H1 (cell line): ENCODE results near the gene CCT6A. TPM values are rescaled to one million over a fixed set of nuclear protein-coding genes. Genes with fewer than 3 reads are reported as not detected.

Experiments used
- CTCF ChIA-PET: fragments of 300-600 bp; sonication (Branson Sonifier 250); formaldehyde crosslinking; loops from one replicate; lab custom pipeline; 2021; ENCODE audit not compliant: partially characterized antibody; lab: Charles Lee
- POLR2A ChIA-PET: fragments of 300-600 bp; sonication (Branson Sonifier 250); formaldehyde crosslinking; loops from one replicate; lab custom pipeline; 2021; ENCODE audit warnings: inconsistent platforms; ENCODE audit not compliant: partially characterized antibody; lab: Charles Lee
- DNase-seq, 2 experiments: peaks; one replicate each; pipeline versions ENCODE4 v3.0.0 to v3.0.0-alpha.2; 2010 to 2022; ENCODE audit warnings: low spot score in 2 of 2, low read depth in 1 of 2, mixed read lengths in 1 of 2
- FAIRE-seq: peaks from 2 replicates; lab custom pipeline; 2011; peaks lifted over from hg19 to GRCh38; lab: Jason Lieb, UNC
- H2AFZ ChIP-seq: 2 replicates; pipeline ENCODE4 v1.8.1; 2012; ENCODE audit warnings: low read length, inconsistent platforms
- H2AK5ac ChIP-seq: 2 replicates; pipeline ENCODE4 v1.6.1; 2013; ENCODE audit warnings: low read depth, low read length
- H2BK120ac ChIP-seq: replicated peaks from 2 replicates; pipeline ENCODE3; 2013; ENCODE audit warnings: low read depth, low read length, inconsistent platforms
- H2BK12ac ChIP-seq: 2 replicates; pipeline ENCODE4 v1.6.1; 2013; ENCODE audit warnings: low read depth, low read length
- H2BK15ac ChIP-seq: 2 replicates; pipeline ENCODE4 v1.6.1; 2013; ENCODE audit warnings: low read length
- H2BK20ac ChIP-seq: 2 replicates; pipeline ENCODE4 v1.6.1; 2013; ENCODE audit warnings: low read length
- H2BK5ac ChIP-seq: 2 replicates; pipeline ENCODE4 v1.6.1; 2013; ENCODE audit warnings: low read depth, low read length
- H3K14ac ChIP-seq: 2 replicates; pipeline ENCODE4 v1.6.1; 2013; ENCODE audit warnings: inconsistent platforms; ENCODE audit not compliant: insufficient read length
- H3K18ac ChIP-seq: 2 replicates; pipeline ENCODE4 v1.6.1; 2013; ENCODE audit warnings: low read length; ENCODE audit errors: extremely low read depth
- H3K23ac ChIP-seq: 2 replicates; pipeline ENCODE4 v1.6.1; 2013; ENCODE audit warnings: inconsistent platforms; ENCODE audit not compliant: insufficient read length
- H3K23me2 ChIP-seq: 2 replicates; pipeline ENCODE4 v1.6.1; 2013; ENCODE audit warnings: low read depth, low read length
- H3K27ac ChIP-seq: 2 replicates; pipeline ENCODE4 v1.6.1; 2011; ENCODE audit warnings: low read depth, low read length, inconsistent platforms
- H3K27me3 ChIP-seq, 4 experiments: replicated peaks in 1 of 4; 1 replicate in 1 of 4; 2 replicates in 3 of 4; pipeline versions ENCODE4 v1.6.1 to v1.8.1; 2011 to 2013; ENCODE audit warnings: low read length in 3 of 4, mild to moderate bottlenecking in 3 of 4, inconsistent platforms in 2 of 4, mixed read lengths in 2 of 4, moderate library complexity in 1 of 4; ENCODE audit not compliant: control insufficient read depth in 3 of 4, insufficient read depth in 3 of 4; ENCODE audit errors: extremely low read depth in 1 of 4
- H3K36me3 ChIP-seq, 4 experiments: 2 replicates each; pipeline versions ENCODE4 v1.6.1 to v1.8.1; 2011 to 2013; ENCODE audit warnings: mild to moderate bottlenecking in 4 of 4, low read length in 3 of 4, moderate library complexity in 2 of 4, control low read depth in 1 of 4, inconsistent platforms in 1 of 4; ENCODE audit not compliant: insufficient read depth in 4 of 4, control insufficient read depth in 2 of 4
- H3K4ac ChIP-seq: replicated peaks from 2 replicates; pipeline ENCODE3; 2013; ENCODE audit warnings: low read length, low read depth, mixed read lengths, inconsistent platforms; ENCODE audit not compliant: insufficient read length
- H3K4me1 ChIP-seq, 4 experiments: replicated peaks in 1 of 4; 1 replicate in 1 of 4; 2 replicates in 3 of 4; pipeline versions ENCODE4 v1.6.1 to v1.8.1; 2011 to 2013; ENCODE audit warnings: low read length in 3 of 4, inconsistent platforms in 2 of 4, mixed read lengths in 1 of 4; ENCODE audit not compliant: insufficient read depth in 4 of 4, control insufficient read depth in 3 of 4
- H3K4me2 ChIP-seq, 2 experiments: 2 replicates each; pipeline versions ENCODE4 v1.6.1 to v1.8.1; 2011 to 2013; ENCODE audit warnings: low read depth in 2 of 2, low read length in 2 of 2, control low read depth in 1 of 2, inconsistent platforms in 1 of 2, mild to moderate bottlenecking in 1 of 2; ENCODE audit not compliant: insufficient read depth in 1 of 2
- H3K4me3 ChIP-seq, 4 experiments: fragments of 200-600, 300-600 bp in 1 of 4; sonication (generic), shearing (Covaris generic), sonication (Bioruptor Twin) in 1 of 4; 2 replicates each; pipeline versions ENCODE4 v1.5.1 to v1.8.1; 2011 to 2016; ENCODE audit warnings: low read length in 4 of 4, low read depth in 3 of 4, control low read depth in 2 of 4, inconsistent platforms in 2 of 4, mild to moderate bottlenecking in 2 of 4, mixed read lengths in 1 of 4, moderate library complexity in 1 of 4; ENCODE audit not compliant: insufficient read depth in 2 of 4; ENCODE audit errors: extremely low read depth in 1 of 4
- H3K56ac ChIP-seq: replicated peaks from 2 replicates; pipeline ENCODE3; 2013; ENCODE audit warnings: low read depth, mild to moderate bottlenecking, mixed read lengths, low read length, inconsistent platforms; ENCODE audit not compliant: insufficient read length
- H3K79me1 ChIP-seq: 2 replicates; pipeline ENCODE4 v1.6.1; 2013; ENCODE audit warnings: low read depth, low read length, control low read depth
- H3K79me2 ChIP-seq, 2 experiments: 2 replicates each; pipeline versions ENCODE4 v1.6.1 to v1.8.1; 2012 to 2013; ENCODE audit warnings: low read length in 2 of 2, mild to moderate bottlenecking in 2 of 2, inconsistent platforms in 1 of 2; ENCODE audit not compliant: insufficient read depth in 2 of 2, control insufficient read depth in 1 of 2
- H3K9ac ChIP-seq, 4 experiments: replicated peaks in 1 of 4; 1 replicate in 1 of 4; 2 replicates in 3 of 4; pipeline versions ENCODE4 v1.6.1 to v1.8.1; 2011 to 2013; ENCODE audit warnings: low read depth in 3 of 4, low read length in 3 of 4, control low read depth in 2 of 4, mild to moderate bottlenecking in 2 of 4, moderate library complexity in 2 of 4, inconsistent platforms in 1 of 4; ENCODE audit errors: extremely low read depth in 1 of 4
- H3K9me3 ChIP-seq, 2 experiments: 2 replicates each; pipeline versions ENCODE4 v1.6.1 to v1.8.1; 2012 to 2013; ENCODE audit warnings: mild to moderate bottlenecking in 2 of 2, moderate library complexity in 2 of 2, control low read depth in 1 of 2, inconsistent platforms in 1 of 2, low read depth in 1 of 2, low read length in 1 of 2, mixed read lengths in 1 of 2; ENCODE audit not compliant: insufficient read depth in 2 of 2
- H4K20me1 ChIP-seq, 2 experiments: replicated peaks in 1 of 2; 2 replicates each; pipeline versions ENCODE3 to v1.8.1; 2011 to 2013; ENCODE audit warnings: inconsistent platforms in 2 of 2, low read length in 2 of 2, mild to moderate bottlenecking in 1 of 2; ENCODE audit not compliant: insufficient read depth in 2 of 2, control insufficient read depth in 1 of 2
- H4K5ac ChIP-seq: 2 replicates; pipeline ENCODE4 v1.6.1; 2013; ENCODE audit warnings: low read length, low read depth, mixed read lengths, inconsistent platforms; ENCODE audit not compliant: insufficient read length
- H4K8ac ChIP-seq: 2 replicates; pipeline ENCODE4 v1.8.0; 2013; ENCODE audit warnings: mild to moderate bottlenecking, moderate library complexity, low read length, inconsistent platforms; ENCODE audit not compliant: insufficient read depth; ENCODE audit errors: extremely low read depth
- H4K91ac ChIP-seq: replicated peaks from 2 replicates; pipeline ENCODE3; 2013; ENCODE audit warnings: low read length, mixed read lengths, inconsistent platforms; ENCODE audit not compliant: insufficient read length
- CTBP2 ChIP-seq: IDR thresholded peaks from 2 replicates; pipeline ENCODE4 v1.7.0; 2011; ENCODE audit warnings: borderline replicate concordance, mild to moderate bottlenecking, moderate library complexity, mixed read lengths, low read length; ENCODE audit not compliant: insufficient read depth, insufficient read length
- EP300 ChIP-seq, 2 experiments: IDR thresholded peaks; 1 replicate in 1 of 2; 2 replicates in 1 of 2; pipeline ENCODE4 v1.6.1; 2011 to 2012; ENCODE audit warnings: low read depth in 2 of 2, low read length in 2 of 2, mild to moderate bottlenecking in 2 of 2, borderline replicate concordance in 1 of 2, inconsistent platforms in 1 of 2, moderate library complexity in 1 of 2
- GTF2F1 ChIP-seq: IDR thresholded peaks from 2 replicates; pipeline ENCODE4 v1.6.1; 2012; ENCODE audit warnings: low read depth, low read length, improper control_type of control experiment, borderline replicate concordance
- HDAC6 ChIP-seq: IDR thresholded peaks from one replicate; pipeline ENCODE4 v1.7.1; 2012; ENCODE audit warnings: low read depth, mild to moderate bottlenecking, inconsistent platforms, low read length, moderate library complexity
- NRF1 ChIP-seq: IDR thresholded peaks from 2 replicates; pipeline ENCODE4 v1.6.1; 2011; ENCODE audit warnings: mild to moderate bottlenecking, low read depth, low read length, improper control_type of control experiment
- TEAD4 ChIP-seq: IDR thresholded peaks from 2 replicates; pipeline ENCODE4 v1.6.1; 2012; ENCODE audit warnings: low read depth, low read length, inconsistent platforms, mixed read lengths
- WGBS, 2 experiments: shearing (Covaris generic) in 1 of 2; methylation state at CpG; one replicate each; pipeline versions ENCODE4 v1.1.6 to v1.1.7; 2013 to 2015; ENCODE audit warnings: low lambda C conversion rate in 2 of 2, mixed read lengths in 2 of 2, inconsistent platforms in 1 of 2, low coverage in 1 of 2, missing lambda C conversion rate in 1 of 2; ENCODE audit not compliant: insufficient replicate concordance in 2 of 2, insufficient coverage in 1 of 2, insufficient read length in 1 of 2; ENCODE audit errors: extremely low coverage in 1 of 2, missing lambda C conversion rate in 1 of 2; 5-methylcytosine and 5-hydroxymethylcytosine counted together
- polyA plus RNA-seq, 7 experiments: library from polyadenylated mRNA; depleted of rRNA in 3 of 7; stranded (reverse) in 5 of 7; unstranded in 2 of 7; fragments of >200 nt in 5 of 7; fragments of 200-250 nt in 2 of 7; gene quantifications; 1 replicate in 5 of 7; 2 replicates in 1 of 7; 4 replicates in 1 of 7; pipeline versions ENCODE4 v1.2.1 to v1.2.3, GENCODE V29; 2011 to 2013; ENCODE audit warnings: missing spikeins in 2 of 7, mixed read lengths in 2 of 7
- total RNA-seq: library from RNA; stranded (reverse); fragmentation: NEBNext Ultra II Directional; extraction: Animal tissue kit (Norgen Biotek cat#: 25700); gene quantifications from 2 replicates; pipeline ENCODE4 v1.2.1, GENCODE V29; 2021

Gene CCT6A
- total and polyA plus RNA-seq, 2 of the 8 experiments (the other 6 are each of a cell fraction or from before 2014, with no cell fraction given): 201 to 272 TPM

- 53% methylated on average over 6 of the region's 6 CpGs; no CpG with 5 or more reads in 1 of the 2 experiments for WGBS, 2 experiments
- no peak overlapping the region for H3K56ac ChIP-seq
- H3K9ac ChIP-seq: peak overlapping the region in 2 of 4 experiments; percentile 73 to 91; a peak in 2 of 7 replicates
- H3K27ac ChIP-seq: no peak overlapping the region
- TF ChIP-seq CTBP2 (no peak), EP300 (IDR thresholded peaks at IDR 0.05; ENCODE audit: borderline replicate concordance in 1 of 2, low read depth in 2 of 2, low read length in 2 of 2) (no peak), HDAC6 (no peak), TEAD4 (no peak), GTF2F1 (no peak), NRF1 (no peak)
- peaks cover 0 to 2% of the 10 kb centered on the region in 2 experiments for H4K20me1 ChIP-seq
- ChIA-PET POLR2A (interaction anchor here (1.4 to 2.1 kb wide), 2 partner anchors 55 to 71 kb away, joined by 5 to 7 read pairs; partner anchors contain the start of genes CCT6A and PSPH), CTCF (interaction anchor here (0.6 kb wide), 1 partner anchor 27 kb away, joined by 3 read pairs; no protein-coding TSS in a partner anchor)
- H2BK12ac ChIP-seq: no peak overlapping the region
- H3K23me2 ChIP-seq: peaks cover 5% of the 10 kb centered on the region; the same call in 1 of the 2 replicates
- H3K9me3 ChIP-seq: peaks cover 10 to 31% of the 10 kb centered on the region in 2 experiments; a peak in 2 of 4 replicates
- DNase-seq (no peak), FAIRE-seq (no peak)
- no peak overlapping the region for H4K8ac ChIP-seq
- H3K79me2 ChIP-seq: peaks cover 0 to 10% of the 10 kb centered on the region in 2 experiments; a peak in 2 of 4 replicates
- no peak overlapping the region for H4K5ac ChIP-seq
- H3K18ac ChIP-seq: no peak overlapping the region
- H2BK20ac ChIP-seq: no peak overlapping the region
- no peak overlapping the region for H2AK5ac ChIP-seq
- no peak overlapping the region for H2BK5ac ChIP-seq
- no peak overlapping the region for H2AFZ ChIP-seq
- H2BK120ac ChIP-seq: no peak overlapping the region
- H3K23ac ChIP-seq: no peak overlapping the region
- H3K4me3 ChIP-seq: peak overlapping the region; percentile 75 to 93 (median 86)
- no peaks in the 10 kb centered on the region for H3K4me1 ChIP-seq
- no peaks in the 10 kb centered on the region for H3K79me1 ChIP-seq
- H3K14ac ChIP-seq: no peak overlapping the region
- H3K27me3 ChIP-seq: no peaks in the 10 kb centered on the region
- H2BK15ac ChIP-seq: no peak overlapping the region
- peaks cover 4 to 28% (median 14%) of the 10 kb centered on the region in 4 experiments; a peak in 7 of 8 replicates for H3K36me3 ChIP-seq
- H4K91ac ChIP-seq: no peak overlapping the region
- peak overlapping the region; percentile 62 to 84 for H3K4me2 ChIP-seq
- no peak overlapping the region for H3K4ac ChIP-seq
Measured at GRCh38 chr7:56105508-56105907, 53.9 kb downstream of the CCT6A start.
